GM18858 (cell line): Measurements from ENCODE around the gene GGACT.
"Not testable (repeated sequence)": the region's sequence is repeated elsewhere in the genome, so short reads cannot be mapped to it uniquely, and the experiment has no call there.

Source experiments
- ATAC-seq: cut with Tn5 transposase; IDR thresholded peaks from one replicate; pipeline ENCODE4 v1.9.1; 2021; ENCODE audit not compliant: unreplicated experiment

Gene GGACT

DNA sequence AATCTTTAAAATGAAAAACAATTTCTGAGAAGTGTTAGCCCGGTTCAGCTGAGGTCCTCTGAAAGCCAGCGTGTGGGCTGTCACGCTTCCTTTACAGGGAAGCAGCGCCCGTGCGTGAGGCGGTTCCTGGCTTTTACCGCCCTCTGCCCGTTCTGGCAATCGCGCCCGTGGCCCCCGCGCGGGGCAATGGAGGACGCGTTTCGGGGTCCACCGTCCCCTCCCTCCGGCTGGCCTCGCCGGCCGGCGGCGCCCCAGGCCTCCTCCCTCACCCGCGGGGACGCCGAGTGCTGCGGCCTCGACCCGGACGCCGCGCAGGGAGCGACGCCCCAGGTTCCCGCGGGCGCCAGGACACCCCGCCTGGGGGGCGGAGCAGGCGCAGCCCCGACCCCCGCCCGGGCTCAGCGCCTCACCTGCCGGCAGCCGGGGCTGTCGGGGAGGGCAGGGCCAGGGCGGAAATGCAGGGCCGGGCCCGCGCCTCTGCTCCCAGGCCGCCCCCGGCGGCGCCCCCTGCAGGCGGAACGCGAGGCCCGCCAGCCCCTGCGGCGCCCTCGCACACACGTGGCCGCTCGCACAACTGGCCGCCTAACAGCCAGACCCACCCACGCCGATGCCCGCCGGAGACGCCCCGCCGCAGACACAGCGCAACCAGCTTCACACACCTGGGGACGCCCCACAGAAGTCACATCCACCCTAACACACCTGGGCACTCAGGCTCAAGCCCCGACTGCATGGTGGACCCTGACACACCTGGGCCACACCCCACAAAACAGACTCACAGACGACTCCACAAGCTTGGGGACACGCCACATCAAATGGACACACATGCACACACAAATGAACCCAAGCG, at the start of gene GGACT:
GGACT (minus strand) TSS at position 459 of the 847 bp plus-strand sequence. CDS start 56,198 bp downstream, outside the sequence.
- ATAC-seq, result peak; percentile 95

GRCh38 chr13:100637796-100638195, 49.2 kb upstream of the GGACT start:
- ATAC-seq, result no peak

GRCh38 chr13:100637380-100637779, 48.8 kb upstream of the GGACT start:
- ATAC-seq, result no peak

- ATAC-seq, result no peak
Measured at GRCh38 chr13:100636441-100636840, 47.9 kb upstream of the GGACT start.

GRCh38 chr13:100636004-100636403, 47.4 kb upstream of the GGACT start:
- ATAC-seq, result no peak

DNA sequence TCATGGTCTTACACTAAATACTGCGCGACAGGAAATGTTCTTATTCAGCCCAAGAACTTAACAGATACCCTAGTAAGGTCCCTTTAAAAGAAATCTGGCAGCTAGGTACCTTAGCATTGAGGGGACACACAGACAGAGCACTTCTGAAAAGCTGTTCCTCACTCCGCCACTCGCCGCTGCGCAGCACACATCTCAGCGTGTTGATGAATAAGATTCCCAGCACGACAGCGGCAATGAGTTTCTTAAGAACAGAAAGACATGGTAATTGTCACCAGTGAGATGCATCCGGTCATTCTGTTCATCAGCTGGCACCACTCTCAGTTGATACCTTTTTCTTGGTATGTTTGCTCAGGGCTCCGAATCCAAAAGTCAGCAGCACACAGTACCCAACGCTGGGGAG, 46.1 kb upstream of the GGACT start:
- no peak for ATAC-seq

DNA sequence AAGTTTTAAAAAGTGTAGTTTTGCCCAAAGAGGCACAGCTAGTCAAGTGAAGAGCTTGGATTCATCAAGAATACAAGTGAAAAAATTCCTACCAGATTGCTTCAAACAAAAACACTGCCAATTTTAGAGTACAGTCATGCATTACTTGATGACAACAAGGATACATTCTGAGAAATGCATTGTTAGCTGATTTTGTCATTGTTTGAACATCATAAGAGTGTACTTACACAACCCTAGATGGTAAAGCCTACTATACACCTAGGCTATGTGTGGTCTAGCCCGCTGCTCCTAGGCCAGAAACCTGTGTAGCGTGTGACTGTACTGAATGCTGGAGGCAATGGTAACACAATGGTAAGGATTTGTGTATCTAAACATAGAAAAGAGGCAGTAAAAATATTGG, 44.9 kb upstream of the GGACT start:
- ATAC-seq, result no peak

- no peak for ATAC-seq
Measured at GRCh38 chr13:100630555-100630954, 42.0 kb upstream of the GGACT start.

DNA sequence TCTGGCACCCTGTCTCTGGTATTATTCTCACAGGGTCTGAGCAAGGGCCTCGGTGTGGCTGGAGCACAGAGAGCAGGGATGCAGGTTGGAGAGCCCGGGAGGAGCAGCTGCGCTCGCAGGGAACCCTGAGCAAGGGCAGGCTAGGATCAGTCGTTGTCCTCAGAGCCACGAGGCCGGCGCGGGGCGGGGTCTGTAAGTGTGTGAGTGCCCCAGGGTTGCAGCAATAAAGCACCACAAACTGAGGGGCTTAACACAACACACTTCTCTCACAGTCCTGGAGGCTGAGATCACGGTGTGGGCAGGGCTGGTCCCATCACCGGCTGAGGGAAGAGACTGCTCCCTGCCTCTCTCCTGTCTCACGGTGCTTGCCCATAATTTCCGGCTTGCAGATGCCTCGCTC, 38.5 kb upstream of the GGACT start:
- no peak for ATAC-seq

DNA sequence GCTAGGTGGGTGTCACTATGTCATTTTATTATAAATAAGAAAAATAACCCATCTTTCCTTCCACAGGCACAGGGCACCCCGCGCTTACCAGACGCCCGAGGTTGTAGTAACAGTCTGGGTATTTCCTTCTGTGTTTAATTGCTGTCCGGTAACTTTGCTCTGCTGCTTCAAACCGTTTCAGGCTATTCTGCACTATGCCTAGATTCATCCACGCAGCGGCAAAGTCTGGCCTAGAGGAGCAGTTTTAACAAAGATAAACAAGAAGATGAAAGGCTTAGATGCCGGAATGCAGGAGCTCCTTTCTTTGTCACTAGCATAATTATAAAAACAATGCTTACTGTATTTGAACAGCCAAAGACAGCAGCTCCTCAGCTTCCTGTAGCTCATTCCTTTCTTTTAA, 36.9 kb upstream of the GGACT start:
- ATAC-seq, result no peak

GRCh38 chr13:100620792-100621191, 32.2 kb upstream of the GGACT start:
- ATAC-seq, result no peak

DNA sequence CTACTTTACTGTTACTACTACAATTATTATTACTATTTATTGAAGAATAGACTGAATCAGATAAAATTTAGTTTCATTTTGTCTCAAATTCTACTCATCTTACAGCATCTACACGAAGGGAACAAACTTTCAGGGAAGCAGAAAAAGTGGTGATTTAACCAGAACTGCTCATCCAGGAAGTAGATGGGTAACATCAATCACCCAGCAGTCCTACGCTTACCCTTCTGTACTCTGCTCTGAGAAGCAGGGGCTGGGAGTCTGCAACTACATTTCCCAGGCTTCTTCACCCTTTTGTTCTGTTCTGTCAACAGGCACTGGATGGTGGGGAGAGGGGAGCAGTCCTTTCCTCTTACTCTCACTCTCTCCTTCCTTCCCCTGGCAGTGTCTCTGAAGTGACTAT, 31.4 kb upstream of the GGACT start:
- ATAC-seq, result no peak

GRCh38 chr13:100618897-100619296, 30.3 kb upstream of the GGACT start:
- not testable (repeated sequence) for ATAC-seq

GRCh38 chr13:100613031-100613430, 24.4 kb upstream of the GGACT start:
- no peak for ATAC-seq

GRCh38 chr13:100611678-100612492, 23.3 kb upstream of the GGACT start:
- peak; percentile 37 for ATAC-seq

- ATAC-seq, result no peak
Measured at GRCh38 chr13:100610391-100611347, 22.1 kb upstream of the GGACT start.

GRCh38 chr13:100608906-100609305, 20.3 kb upstream of the GGACT start:
- peak; percentile 93 for ATAC-seq

- no peak for ATAC-seq
Measured at GRCh38 chr13:100608489-100608888, 19.9 kb upstream of the GGACT start.

- no peak for ATAC-seq
Measured at GRCh38 chr13:100604918-100605710, 16.5 kb upstream of the GGACT start.

DNA sequence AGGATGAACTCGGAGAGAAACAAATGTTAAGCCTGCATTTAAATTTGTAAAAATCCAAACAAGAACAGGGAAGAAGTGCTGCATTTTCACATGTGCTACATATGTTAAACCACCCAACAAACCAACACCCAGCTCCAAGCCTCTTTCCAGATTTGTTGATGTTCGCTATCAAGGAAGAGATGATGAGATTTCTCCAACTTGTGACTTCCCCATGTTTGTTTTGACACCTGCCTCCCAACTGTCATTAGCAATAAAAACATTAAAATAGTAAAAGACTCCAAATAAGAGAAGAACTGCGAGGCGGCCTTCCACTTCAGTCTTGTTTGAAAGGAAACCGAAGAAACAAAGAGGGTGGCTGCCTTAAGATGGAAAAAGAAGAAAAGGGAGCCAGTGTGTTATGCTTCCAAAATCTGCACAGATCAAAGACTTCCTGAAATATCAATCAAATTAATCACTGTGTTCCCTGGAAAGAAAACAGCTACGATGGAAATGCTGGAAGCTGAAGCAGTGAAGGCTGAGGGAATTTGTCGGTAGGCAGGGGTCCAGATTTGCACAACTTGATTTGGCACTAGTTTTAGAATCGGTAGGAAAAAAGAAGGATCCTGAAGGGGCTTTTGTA, 14.0 kb upstream of the GGACT start:
- ATAC-seq, result no peak
